Thyroid gland (tissue), 4 donors: ENCODE measurements around the gene ELL3.

ENCODE experiments used
- CTCF ChIP-seq, 6 experiments: fragments of 200-600 bp in 3 of 6; fragments of 450-650 bp in 3 of 6; sonication (generic) in 3 of 6; IDR thresholded peaks; one replicate each; pipeline ENCODE4 v1.5.1; 2016 to 2019; ENCODE audit warnings: antibody characterized with exemption in 6 of 6, mild to moderate bottlenecking in 2 of 6, inconsistent platforms in 1 of 6, moderate library complexity in 1 of 6
- POLR2A ChIP-seq, 2 donors: fragments of 450-650 bp; IDR thresholded peaks; one replicate each; pipeline ENCODE4 v1.6.1; 2017; ENCODE audit warnings: antibody characterized with exemption in 2 of 2, mild to moderate bottlenecking in 2 of 2, moderate library complexity in 1 of 2

- TF ChIP-seq POLR2A (IDR thresholded peaks at IDR 0.05) (no peak), CTCF (IDR thresholded peaks at IDR 0.05) (no peak)
Measured at GRCh38 chr15:43796566-43796965, 19.8 kb upstream of the ELL3 start.
